Dendritic cell treated with granulocyte-macrophage colony-stimulating factor and Interleukin-4, amounts not matched to agents 40 ng/mL and 50 ng/mL, for 4 days (primary cell): ENCODE measurements around the gene FGFRL1.

Experiments used
- H3K27ac Mint-ChIP-seq: one replicate; pipeline ENCODE4 v1.8.0; 2022; ENCODE audit warnings: mild to moderate bottlenecking, mixed read lengths
- H3K27me3 Mint-ChIP-seq: one replicate; pipeline ENCODE4 v1.8.0; 2022; ENCODE audit warnings: mild to moderate bottlenecking, mixed read lengths
- H3K36me3 Mint-ChIP-seq: one replicate; pipeline ENCODE4 v1.8.0; 2022; ENCODE audit warnings: low read depth, mixed read lengths
- H3K4me1 Mint-ChIP-seq: one replicate; pipeline ENCODE4 v1.8.0; 2022; ENCODE audit warnings: low read depth, mixed read lengths
- H3K4me3 Mint-ChIP-seq: one replicate; pipeline ENCODE4 v1.8.0; 2022; ENCODE audit warnings: mild to moderate bottlenecking, moderate library complexity, mixed read lengths
- H3K9me3 Mint-ChIP-seq: one replicate; pipeline ENCODE4 v1.8.0; 2022; ENCODE audit warnings: mixed read lengths
- intact Hi-C: fragments of 100-400 bp; cut with micrococcal nuclease; formaldehyde crosslinking; loops from one replicate; pipeline ENCODE4 v1.15.0; 2022

The FGFRL1 gene

GRCh38 chr4:985123-985830 lies 26.1 kb upstream of the FGFRL1 start:
- peak overlapping the region; percentile 49 for H3K4me3 Mint-ChIP-seq
- no peaks in the 10 kb centered on the region for H3K9me3 Mint-ChIP-seq
- H3K27me3 Mint-ChIP-seq = peaks cover 4% of the 10 kb centered on the region
- H3K4me1 Mint-ChIP-seq = peaks cover 40% of the 10 kb centered on the region
- H3K36me3 Mint-ChIP-seq = peaks cover 19% of the 10 kb centered on the region
- no peak overlapping the region for H3K27ac Mint-ChIP-seq
- intact Hi-C loops = loop anchor here (5.0 kb wide), 1 partner anchor 53 kb away; the partner anchor contains the start of genes GAK and TMEM175

- Mint-ChIP-seq H3K27ac (peak overlapping the region; percentile 83), H3K4me3 (peak overlapping the region; percentile 82), H3K36me3 (peaks cover 31% of the 10 kb centered on the region), H3K4me1 (peaks cover 36% of the 10 kb centered on the region), H3K9me3 (no peaks in the 10 kb centered on the region), H3K27me3 (peaks cover 4% of the 10 kb centered on the region)
- intact Hi-C loops = loop anchor here (1.0 to 5.0 kb wide), 2 partner anchors 13 to 54 kb away; partner anchors contain the start of genes DGKQ, GAK and TMEM175
These were observed 25.0 kb upstream of the FGFRL1 start for GRCh38 chr4:986428-986878.

DNA sequence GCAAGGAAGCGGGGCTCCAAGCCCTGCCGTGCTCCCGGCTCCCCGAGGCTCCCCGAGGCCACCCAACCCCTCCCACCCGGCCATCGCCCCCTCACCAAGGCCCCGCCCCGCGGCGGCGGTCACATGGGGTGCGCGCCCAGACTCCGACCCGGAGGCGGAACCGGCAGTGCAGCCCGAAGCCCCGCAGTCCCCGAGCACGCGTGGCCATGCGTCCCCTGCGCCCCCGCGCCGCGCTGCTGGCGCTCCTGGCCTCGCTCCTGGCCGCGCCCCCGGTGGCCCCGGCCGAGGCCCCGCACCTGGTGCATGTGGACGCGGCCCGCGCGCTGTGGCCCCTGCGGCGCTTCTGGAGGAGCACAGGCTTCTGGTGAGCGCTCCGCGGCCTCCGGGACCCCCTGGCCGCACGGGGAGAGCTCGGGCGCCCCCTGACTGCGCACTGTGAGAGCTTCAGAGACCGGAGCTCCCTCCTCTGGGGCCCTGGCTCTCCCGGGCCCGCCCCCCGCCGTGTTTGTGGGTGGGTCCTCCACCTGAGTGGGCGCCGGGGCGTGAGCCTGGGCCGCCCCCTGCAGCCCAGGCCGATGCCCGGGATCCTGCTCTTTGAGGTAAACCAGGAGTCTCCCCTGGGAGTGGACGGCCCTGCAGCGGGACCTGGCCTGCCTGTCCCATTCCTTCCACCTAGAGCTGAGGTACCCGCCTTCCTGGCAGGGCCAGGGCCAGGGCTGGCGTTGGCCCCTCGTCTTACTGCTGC lies 24.4 kb upstream of the FGFRL1 start, which contains the start of gene IDUA:
Gene IDUA (plus strand): TSS at position 166 of the 745 bp plus-strand sequence. CDS start 41 bp downstream, at position 207.
- Mint-ChIP-seq H3K4me1 (peaks cover 36% of the 10 kb centered on the region), H3K27me3 (peaks cover 1% of the 10 kb centered on the region), H3K27ac (peak within 1 kb of the TSS; percentile 83), H3K9me3 (no peaks in the 10 kb centered on the region), H3K36me3 (peaks cover 37% of the 10 kb centered on the region), H3K4me3 (peak within 1 kb of the TSS; percentile 82)
- intact Hi-C loops = loop anchor here (1.0 to 5.0 kb wide), 2 partner anchors 14 to 55 kb away; partner anchors contain the start of genes DGKQ, GAK and TMEM175

DNA sequence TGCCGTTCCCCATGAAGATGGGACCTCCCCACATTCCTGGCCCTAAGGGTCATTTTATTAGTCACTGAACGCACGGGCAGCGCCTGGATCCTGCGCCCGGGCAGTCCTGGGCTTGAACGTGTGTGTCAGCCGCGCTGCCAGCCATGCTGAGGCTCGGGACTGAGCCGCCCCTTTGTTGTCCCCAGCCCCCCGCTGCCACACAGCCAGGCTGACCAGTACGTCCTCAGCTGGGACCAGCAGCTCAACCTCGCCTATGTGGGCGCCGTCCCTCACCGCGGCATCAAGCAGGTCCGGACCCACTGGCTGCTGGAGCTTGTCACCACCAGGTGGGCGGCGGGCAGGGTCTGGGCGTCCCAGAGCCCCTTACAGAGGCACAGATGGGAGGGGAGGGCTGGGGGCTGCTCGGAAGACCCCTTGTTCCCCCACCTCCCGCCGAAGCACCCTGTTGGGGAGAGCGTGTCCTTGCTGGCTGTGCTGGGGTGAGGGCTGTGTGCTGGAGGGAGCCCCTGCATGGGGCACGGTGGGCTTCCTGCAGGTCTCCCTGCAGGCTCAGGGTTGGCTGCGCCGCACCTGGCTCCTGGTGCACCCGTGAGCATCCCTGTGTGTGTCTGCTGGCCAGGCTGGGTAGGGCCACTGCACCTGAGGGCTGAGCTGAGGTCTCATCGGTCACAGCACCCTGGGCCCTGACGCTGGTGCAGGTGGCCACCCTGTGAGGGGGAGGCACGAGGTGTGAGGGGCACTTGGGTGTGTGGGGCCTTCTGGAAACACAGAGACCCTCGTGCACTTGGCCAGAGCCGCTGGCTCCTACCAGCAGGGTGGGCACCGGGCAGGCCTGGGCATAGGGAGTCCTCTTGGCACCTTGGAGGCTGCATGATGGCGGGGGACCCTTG lies 23.6 kb upstream of the FGFRL1 start:
- H3K36me3 Mint-ChIP-seq = peaks cover 45% of the 10 kb centered on the region
- H3K27me3 Mint-ChIP-seq = no peaks in the 10 kb centered on the region
- peak overlapping the region; percentile 83 for H3K27ac Mint-ChIP-seq
- no peaks in the 10 kb centered on the region for H3K9me3 Mint-ChIP-seq
- H3K4me3 Mint-ChIP-seq = peak overlapping the region; percentile 82
- peaks cover 36% of the 10 kb centered on the region for H3K4me1 Mint-ChIP-seq
- intact Hi-C loops = loop anchor here (5.0 kb wide), 1 partner anchor 56 kb away; the partner anchor contains the start of genes GAK and TMEM175

GRCh38 chr4:988726-989721 lies 22.4 kb upstream of the FGFRL1 start:
- intact Hi-C loops = loop anchor here (5.0 kb wide), 1 partner anchor 57 kb away; the partner anchor contains the start of genes GAK and TMEM175
- H3K27ac Mint-ChIP-seq = no peak overlapping the region
- H3K36me3 Mint-ChIP-seq = peaks cover 45% of the 10 kb centered on the region
- H3K9me3 Mint-ChIP-seq = no peaks in the 10 kb centered on the region
- H3K4me1 Mint-ChIP-seq = peaks cover 36% of the 10 kb centered on the region
- no peak overlapping the region for H3K4me3 Mint-ChIP-seq
- no peaks in the 10 kb centered on the region for H3K27me3 Mint-ChIP-seq

DNA sequence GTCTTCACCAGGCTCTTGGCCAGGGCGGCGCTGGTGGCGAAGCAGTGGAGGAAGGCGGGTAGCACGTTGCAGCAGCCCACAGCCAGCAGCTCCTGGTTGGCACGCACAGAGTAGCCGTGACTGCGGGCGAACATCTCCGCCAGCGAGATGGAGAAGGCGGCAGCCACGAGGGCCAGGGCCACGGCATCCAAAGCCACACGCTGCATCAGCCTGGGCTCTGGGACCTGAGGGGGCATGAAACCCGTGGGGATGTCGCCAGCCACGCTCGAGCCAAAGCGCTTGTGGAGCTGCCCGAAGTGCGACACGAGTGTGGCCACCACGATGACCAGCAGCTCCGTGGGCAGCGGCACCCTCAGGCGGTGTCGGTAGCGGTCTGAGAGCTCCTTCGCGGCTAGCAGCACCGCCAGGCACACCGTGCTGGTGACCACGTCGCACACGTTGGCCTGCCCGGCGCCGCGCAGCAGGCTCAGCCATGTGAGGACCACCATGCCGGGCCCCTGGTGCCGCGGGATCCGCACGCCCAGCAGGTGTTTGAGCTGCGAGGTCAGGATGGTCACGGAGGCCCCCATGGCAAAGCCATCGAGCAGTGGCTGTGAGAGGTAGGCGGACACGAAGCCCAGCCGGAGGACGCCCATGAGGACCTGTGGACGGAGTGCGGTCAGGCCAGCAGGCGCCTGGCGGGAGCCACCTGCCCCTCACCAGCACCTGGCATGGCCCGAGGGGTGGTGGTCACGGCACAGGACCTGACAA lies 21.5 kb upstream of the FGFRL1 start:
- Mint-ChIP-seq H3K4me3 (no peak overlapping the region), H3K27me3 (no peaks in the 10 kb centered on the region), H3K27ac (no peak overlapping the region), H3K36me3 (peaks cover 45% of the 10 kb centered on the region), H3K9me3 (no peaks in the 10 kb centered on the region), H3K4me1 (peaks cover 35% of the 10 kb centered on the region)
- intact Hi-C loops = loop anchor here (5.0 kb wide), 1 partner anchor 58 kb away; the partner anchor contains the start of genes GAK and TMEM175

DNA sequence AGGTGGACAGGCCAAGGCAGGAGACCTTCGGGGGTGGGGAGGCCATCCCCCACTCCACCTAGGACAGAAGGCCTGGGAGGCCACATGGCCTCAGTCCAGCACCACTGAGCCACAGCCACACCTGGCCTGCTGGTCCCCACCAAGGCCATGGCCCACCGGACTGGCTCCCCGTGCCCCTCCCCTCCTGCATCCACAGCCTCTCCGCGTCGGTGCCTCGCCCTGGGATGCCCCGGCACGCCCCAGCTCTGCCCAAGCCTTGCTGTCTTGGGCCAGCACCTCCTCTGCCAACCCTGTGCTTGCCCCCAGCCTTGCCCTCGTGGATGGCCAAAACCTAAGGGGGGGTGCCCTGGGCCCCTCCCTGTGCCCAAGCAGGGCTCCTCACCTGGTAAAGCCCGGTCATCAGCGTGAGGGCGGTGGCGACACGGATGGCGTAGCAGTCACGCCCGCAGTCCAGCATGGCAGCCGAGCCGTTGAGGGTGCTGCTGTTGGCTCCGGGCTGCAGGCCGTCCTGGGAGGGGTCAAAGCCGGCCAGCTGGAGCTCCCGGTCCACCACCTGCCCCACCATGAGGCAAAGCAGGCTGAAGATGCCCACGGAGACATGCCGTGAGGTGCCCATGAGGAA lies 20.6 kb upstream of the FGFRL1 start:
- Mint-ChIP-seq H3K36me3 (peaks cover 45% of the 10 kb centered on the region), H3K4me1 (peaks cover 26% of the 10 kb centered on the region), H3K4me3 (no peak overlapping the region), H3K27ac (no peak overlapping the region), H3K9me3 (no peaks in the 10 kb centered on the region), H3K27me3 (peaks cover 8% of the 10 kb centered on the region)
- intact Hi-C loops = no loop called here

GRCh38 chr4:991451-992296 lies 19.8 kb upstream of the FGFRL1 start:
- Mint-ChIP-seq H3K27me3 (peaks cover 16% of the 10 kb centered on the region), H3K9me3 (no peaks in the 10 kb centered on the region), H3K36me3 (peaks cover 45% of the 10 kb centered on the region), H3K4me1 (peaks cover 21% of the 10 kb centered on the region), H3K4me3 (no peak overlapping the region), H3K27ac (no peak overlapping the region)
- intact Hi-C loops = no loop called here

GRCh38 chr4:992297-993110 lies 18.9 kb upstream of the FGFRL1 start:
- Mint-ChIP-seq H3K4me3 (no peak overlapping the region), H3K27me3 (peaks cover 21% of the 10 kb centered on the region), H3K27ac (no peak overlapping the region)

GRCh38 chr4:993111-994029 lies 18.1 kb upstream of the FGFRL1 start, which contains the start of gene SLC26A1:
Gene SLC26A1, minus strand, starts transcription at chr4:993404. Its CDS starts 1,701 bp downstream, at chr4:991703.
- intact Hi-C loops = no loop called here
- no peak within 1 kb of the TSS for H3K4me3 Mint-ChIP-seq
- peaks cover 19% of the 10 kb centered on the region for H3K4me1 Mint-ChIP-seq
- peaks cover 30% of the 10 kb centered on the region for H3K27me3 Mint-ChIP-seq
- H3K9me3 Mint-ChIP-seq = no peaks in the 10 kb centered on the region
- peaks cover 45% of the 10 kb centered on the region for H3K36me3 Mint-ChIP-seq
- H3K27ac Mint-ChIP-seq = no peak within 1 kb of the TSS

More at GRCh38 chr4:992297-993110, 18.9 kb upstream of the FGFRL1 start:
- Mint-ChIP-seq H3K36me3 (peaks cover 45% of the 10 kb centered on the region), H3K4me1 (peaks cover 23% of the 10 kb centered on the region), H3K9me3 (no peaks in the 10 kb centered on the region)
- intact Hi-C loops = no loop called here
